GM13977 (cell line): Measurements from ENCODE around the gene FADS2.

Experiments
- DNase-seq: peaks from one replicate; pipeline ENCODE4 v3.0.0; 2012; ENCODE audit warnings: low spot score
- in situ Hi-C: fragments of 300-500 bp; cut with MboI; formaldehyde crosslinking; loops from one replicate; pipeline ENCODE4 v1.12.0; 2022; ENCODE audit warnings: low sequenced_read_pairs, low pct_unique_long_range_greater_than_20kb, mixed read lengths, inconsistent platforms; ENCODE audit not compliant: unreplicated experiment
- TF ChIP-seq, protein P1 (sequence below): IDR thresholded peaks from 2 replicates; pipeline ENCODE4 v1.5.1; 2012; ENCODE audit warnings: mild to moderate bottlenecking, control low read depth; ENCODE audit not compliant: insufficient read depth; ENCODE audit errors: extremely low read depth, missing control alignments

FADS2 gene

DNA sequence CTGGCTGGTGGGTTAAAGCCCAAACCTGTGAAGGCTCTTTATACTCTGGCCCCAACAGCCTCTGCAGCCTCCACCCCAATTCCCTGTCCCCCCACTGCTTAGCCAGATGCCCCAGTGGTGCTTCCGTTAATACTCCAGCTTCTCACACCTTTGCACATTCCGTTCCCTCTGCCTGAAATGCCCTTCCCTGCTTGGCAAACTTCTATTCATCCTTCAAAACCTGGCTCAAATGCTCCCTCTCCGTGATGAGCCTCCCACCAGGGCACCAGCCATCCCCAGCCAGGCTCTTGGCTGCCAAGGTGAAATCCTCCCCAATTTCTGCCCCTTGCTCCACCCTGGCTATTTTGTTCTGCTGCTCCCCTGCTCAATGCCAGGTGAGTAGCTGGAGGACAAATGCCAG lies 75.7 kb downstream of the FADS2 start:
- TF ChIP-seq, protein P1, sequence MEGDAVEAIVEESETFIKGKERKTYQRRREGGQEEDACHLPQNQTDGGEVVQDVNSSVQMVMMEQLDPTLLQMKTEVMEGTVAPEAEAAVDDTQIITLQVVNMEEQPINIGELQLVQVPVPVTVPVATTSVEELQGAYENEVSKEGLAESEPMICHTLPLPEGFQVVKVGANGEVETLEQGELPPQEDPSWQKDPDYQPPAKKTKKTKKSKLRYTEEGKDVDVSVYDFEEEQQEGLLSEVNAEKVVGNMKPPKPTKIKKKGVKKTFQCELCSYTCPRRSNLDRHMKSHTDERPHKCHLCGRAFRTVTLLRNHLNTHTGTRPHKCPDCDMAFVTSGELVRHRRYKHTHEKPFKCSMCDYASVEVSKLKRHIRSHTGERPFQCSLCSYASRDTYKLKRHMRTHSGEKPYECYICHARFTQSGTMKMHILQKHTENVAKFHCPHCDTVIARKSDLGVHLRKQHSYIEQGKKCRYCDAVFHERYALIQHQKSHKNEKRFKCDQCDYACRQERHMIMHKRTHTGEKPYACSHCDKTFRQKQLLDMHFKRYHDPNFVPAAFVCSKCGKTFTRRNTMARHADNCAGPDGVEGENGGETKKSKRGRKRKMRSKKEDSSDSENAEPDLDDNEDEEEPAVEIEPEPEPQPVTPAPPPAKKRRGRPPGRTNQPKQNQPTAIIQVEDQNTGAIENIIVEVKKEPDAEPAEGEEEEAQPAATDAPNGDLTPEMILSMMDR: no peak
- in situ Hi-C loops: no loop called here
- DNase-seq: no peak

DNA sequence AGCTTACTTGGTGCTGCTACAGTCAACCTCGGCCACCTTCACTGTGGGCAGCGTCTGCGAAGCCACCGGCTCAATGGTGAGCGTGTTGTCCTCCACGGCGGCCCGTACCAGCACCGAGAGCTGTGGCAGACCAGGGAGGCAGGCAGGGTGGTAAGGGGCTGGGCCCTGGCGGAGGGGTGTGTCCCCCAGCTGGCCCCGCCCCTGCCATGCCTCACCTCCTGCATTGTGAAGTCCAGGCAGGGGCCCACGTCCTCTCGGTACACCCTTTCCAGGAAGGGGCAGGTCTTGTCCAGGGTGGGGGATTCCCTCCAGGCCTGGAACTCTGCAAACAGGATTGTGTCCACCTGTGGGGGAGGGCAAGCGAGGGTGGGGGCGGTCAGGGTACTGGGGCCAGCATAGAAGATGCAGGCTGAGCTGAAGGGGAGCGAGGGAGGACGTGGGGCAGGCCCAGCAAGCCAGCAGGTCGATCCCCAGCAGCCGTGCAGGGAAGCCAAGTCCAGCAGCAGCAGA lies 76.5 kb downstream of the FADS2 start:
- TF ChIP-seq, protein P1: no peak
- in situ Hi-C loops: no loop called here
- DNase-seq: no peak

DNA sequence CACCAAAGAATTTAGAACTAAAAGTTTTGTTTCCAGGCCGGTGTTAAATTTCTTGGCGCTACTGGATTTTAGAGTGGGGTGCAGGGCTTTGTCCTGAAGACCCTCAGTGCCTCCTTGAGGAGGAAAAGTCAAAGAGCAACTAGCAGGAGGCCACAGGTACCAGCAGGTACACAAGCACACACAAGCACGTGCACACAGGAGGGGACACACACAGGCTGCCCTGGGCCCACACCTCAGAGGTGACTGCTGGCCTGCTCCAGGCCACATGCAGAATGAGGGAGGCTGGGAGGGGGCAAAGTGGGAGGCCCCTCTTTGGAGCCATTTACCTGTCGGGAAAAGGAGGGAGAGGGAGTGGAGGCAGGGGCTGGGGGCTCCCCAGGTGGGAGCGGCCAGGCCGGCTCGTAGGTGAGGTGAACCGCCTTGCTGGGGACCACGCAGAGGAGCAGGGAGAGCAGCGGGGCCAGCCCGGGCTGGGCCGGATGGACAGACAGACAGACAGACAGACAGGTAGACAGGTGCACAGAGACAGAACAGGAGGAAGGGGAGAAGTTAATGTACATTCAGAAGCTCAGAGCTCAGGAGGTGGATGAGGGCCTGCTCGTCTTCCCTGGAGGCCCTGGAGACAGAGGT lies 77.1 kb downstream of the FADS2 start:
- TF ChIP-seq, protein P1: no peak
- DNase-seq: no peak
- in situ Hi-C loops: no loop called here

DNA sequence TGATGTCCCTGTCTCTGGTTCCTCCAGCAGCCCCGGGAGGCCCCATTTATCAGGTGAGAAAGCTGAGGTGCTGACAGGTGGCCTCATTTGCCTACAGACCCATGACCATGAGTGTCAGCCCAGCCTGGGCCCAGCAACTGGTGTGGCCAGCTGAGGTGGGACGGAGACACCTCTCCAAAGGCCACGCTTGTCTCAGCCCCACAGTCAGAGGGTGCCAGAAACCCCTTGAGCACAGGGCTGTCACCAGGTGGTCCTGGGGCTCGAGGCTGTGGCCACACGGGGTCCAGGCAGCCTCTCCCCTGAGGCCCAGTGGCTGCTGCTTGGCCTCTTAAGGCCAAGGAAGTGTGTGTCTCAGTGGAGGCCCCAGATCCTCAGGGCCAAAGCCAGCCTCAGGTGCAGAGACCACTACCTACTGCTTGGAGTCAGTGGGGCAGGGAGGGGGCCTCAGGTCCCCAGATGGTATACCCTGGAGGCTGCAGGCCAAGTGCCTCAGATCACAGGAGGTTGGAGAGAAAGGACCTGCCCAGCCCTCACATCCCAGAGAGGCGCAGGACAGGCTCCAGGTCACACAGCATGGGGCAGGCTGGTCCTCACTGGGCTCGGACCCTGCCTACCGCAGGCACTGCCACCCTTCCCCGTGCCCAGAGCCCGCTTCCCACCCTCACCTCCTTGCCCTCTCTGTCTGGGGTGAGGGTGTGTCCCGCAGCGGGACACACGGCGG lies 77.9 kb downstream of the FADS2 start:
- TF ChIP-seq, protein P1: no peak
- in situ Hi-C loops: no loop called here
- DNase-seq: no peak

DNA sequence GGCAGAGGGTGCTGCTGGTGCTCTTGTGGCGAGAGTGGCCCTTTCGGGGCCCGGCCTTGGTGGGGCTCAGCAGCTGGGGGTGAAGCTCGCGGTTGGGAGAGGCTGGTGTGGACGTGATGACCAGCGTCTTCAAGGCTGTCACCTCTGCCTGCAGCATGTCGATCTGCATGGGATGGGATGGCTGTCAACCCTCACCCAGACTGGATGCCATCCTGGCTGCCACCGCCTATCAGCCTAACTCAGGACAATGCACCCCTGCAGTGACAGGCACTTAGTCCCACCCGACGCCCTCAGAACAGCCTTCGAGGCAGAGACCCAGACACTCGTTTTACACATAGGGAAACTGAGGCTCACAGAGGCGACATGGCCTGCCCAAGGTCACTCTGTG lies 78.4 kb downstream of the FADS2 start:
- no peak for DNase-seq
- in situ Hi-C loops: no loop called here
- TF ChIP-seq, protein P1: no peak

DNA sequence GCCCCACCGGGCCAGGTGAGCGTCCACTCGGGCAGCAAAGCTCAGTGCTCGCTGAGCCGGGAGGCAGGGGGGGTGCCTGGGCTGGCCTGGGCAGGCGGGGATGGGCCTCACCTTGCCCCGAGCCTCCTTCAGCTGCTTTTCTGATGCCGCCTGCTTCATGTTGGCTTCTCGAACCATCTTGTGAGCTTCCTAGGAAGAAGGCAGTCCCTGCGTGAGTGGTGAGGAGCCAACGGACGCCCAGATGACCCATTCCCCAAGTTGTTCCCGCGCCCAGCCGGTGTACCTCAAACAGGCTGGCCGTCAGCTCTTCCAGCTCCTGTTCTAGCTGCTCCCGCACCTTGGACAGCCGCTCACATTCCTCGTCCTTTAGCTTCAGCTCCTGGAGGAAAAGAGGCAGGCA lies 79.2 kb downstream of the FADS2 start:
- in situ Hi-C loops: no loop called here
- no peak for DNase-seq
- TF ChIP-seq, protein P1: no peak
